Measurements from ENCODE around the gene SAP130. TPM values are rescaled to one million over a fixed set of nuclear protein-coding genes. Genes with fewer than 3 reads are reported as not detected.

Gene SAP130
- total and polyA plus RNA-seq, 2 of the 8 experiments (the other 6 are each of a cell fraction or from before 2014, with no cell fraction given), result 51.4 to 54.3 TPM

GRCh38 chr2:128032092-128032491 is 4.2 kb upstream of the SAP130 start:
- Histone ChIP-seq H4K5ac (ENCODE audit: insufficient read length, low read depth, low read length) (no peak overlapping the region), H4K91ac (replicated peaks; ENCODE audit: insufficient read length, low read length) (no peak overlapping the region), H2BK20ac (ENCODE audit: low read length) (no peak overlapping the region), H3K9me3 (ENCODE audit: insufficient read depth in 2 of 2, low read depth in 1 of 2, low read length in 1 of 2) (peaks cover 7 to 9% of the 10 kb centered on the region in 2 experiments; a peak in 3 of 4 replicates), H3K4me2 (ENCODE audit: insufficient read depth in 1 of 2, low read depth in 2 of 2, low read length in 2 of 2) (no peak overlapping the region), H3K23ac (ENCODE audit: insufficient read length) (no peak overlapping the region), H3K9ac (replicated peaks in 1 of 4; ENCODE audit: extremely low read depth in 1 of 4, low read depth in 3 of 4, low read length in 3 of 4) (no peak overlapping the region), H4K20me1 (replicated peaks in 1 of 2; ENCODE audit: control insufficient read depth in 1 of 2, insufficient read depth in 2 of 2, low read length in 2 of 2) (no peaks in the 10 kb centered on the region), H2AK5ac (ENCODE audit: low read depth, low read length) (no peak overlapping the region), H3K27me3 (replicated peaks in 1 of 4; ENCODE audit: control insufficient read depth in 3 of 4, extremely low read depth in 1 of 4, insufficient read depth in 3 of 4, low read length in 3 of 4) (peaks cover 0 to 6% (median 2%) of the 10 kb centered on the region in 4 experiments; a peak in 2 of 7 replicates), H2BK120ac (replicated peaks; ENCODE audit: low read depth, low read length) (no peak overlapping the region), H3K4me1 (replicated peaks in 1 of 4; ENCODE audit: control insufficient read depth in 3 of 4, insufficient read depth in 4 of 4, low read length in 3 of 4) (peaks cover 0 to 5% (median 4%) of the 10 kb centered on the region in 4 experiments; a peak in 3 of 7 replicates), H3K14ac (ENCODE audit: insufficient read length) (no peak overlapping the region), H4K8ac (ENCODE audit: extremely low read depth, insufficient read depth, low read length) (no peak overlapping the region), H3K79me2 (ENCODE audit: control insufficient read depth in 1 of 2, insufficient read depth in 2 of 2, low read length in 2 of 2) (no peaks in the 10 kb centered on the region), H3K36me3 (ENCODE audit: control insufficient read depth in 2 of 4, insufficient read depth in 4 of 4, low read length in 3 of 4) (no peaks in the 10 kb centered on the region), H3K4me3 (ENCODE audit: extremely low read depth in 1 of 4, insufficient read depth in 2 of 4, low read depth in 3 of 4, low read length in 4 of 4) (no peak overlapping the region), H2BK5ac (ENCODE audit: low read depth, low read length) (no peak overlapping the region), H3K56ac (replicated peaks; ENCODE audit: insufficient read length, low read depth, low read length) (no peak overlapping the region), H3K18ac (ENCODE audit: extremely low read depth, low read length) (no peak overlapping the region), H2AFZ (ENCODE audit: low read length) (no peak overlapping the region), H3K27ac (ENCODE audit: low read depth, low read length) (no peak overlapping the region), H2BK12ac (ENCODE audit: low read depth, low read length) (no peak overlapping the region), H3K4ac (replicated peaks; ENCODE audit: insufficient read length, low read depth, low read length) (no peak overlapping the region), H2BK15ac (ENCODE audit: low read length) (no peak overlapping the region), H3K23me2 (ENCODE audit: low read depth, low read length) (peaks cover 4% of the 10 kb centered on the region; the same call in 1 of the 2 replicates), H3K79me1 (ENCODE audit: low read depth, low read length) (no peaks in the 10 kb centered on the region)
- DNase-seq (ENCODE audit: low read depth in 1 of 2, low spot score in 2 of 2), result no peak
- CTCF ChIA-PET (ENCODE audit: partially characterized antibody), result no interaction called here
- POLR2A ChIA-PET (ENCODE audit: partially characterized antibody), result no interaction called here
- 84% methylated on average over 4 of the region's 4 CpGs; no CpG with 5 or more reads in 1 of the 2 experiments for WGBS, 2 experiments (ENCODE audit: extremely low coverage in 1 of 2, insufficient coverage in 1 of 2, insufficient read length in 1 of 2, insufficient replicate concordance in 2 of 2, low coverage in 1 of 2, low lambda C conversion rate in 2 of 2, missing lambda C conversion rate in 1 of 2)
- no peak for FAIRE-seq
- TF ChIP-seq CTBP2 (IDR thresholded peaks at IDR 0.05; ENCODE audit: borderline replicate concordance, insufficient read depth, insufficient read length, low read length) (no peak), SIN3A (conservative IDR thresholded peaks at IDR 0.05 in 1 of 2, IDR thresholded peaks at IDR 0.05 in 1 of 2; ENCODE audit: low read depth in 1 of 2, low read length in 2 of 2) (no peak), EZH2 (IDR thresholded peaks at IDR 0.05; ENCODE audit: low read depth, low read length, severe bottlenecking) (no peak), SIRT6 (IDR thresholded peaks at IDR 0.05; ENCODE audit: low read length) (no peak), SP1 (IDR thresholded peaks at IDR 0.05; ENCODE audit: low read depth, low read length) (no peak), CHD2 (IDR thresholded peaks at IDR 0.05; ENCODE audit: low read length) (no peak), EP300 (IDR thresholded peaks at IDR 0.05; ENCODE audit: borderline replicate concordance in 1 of 2, low read depth in 2 of 2, low read length in 2 of 2) (no peak), SIX5 (IDR thresholded peaks at IDR 0.05; ENCODE audit: low read depth, low read length) (no peak), RNF2 (IDR thresholded peaks at IDR 0.05; ENCODE audit: borderline replicate concordance, low read depth, low read length, missing control alignments, poor library complexity, severe bottlenecking) (no peak), SAP30 (IDR thresholded peaks at IDR 0.05; ENCODE audit: insufficient read depth, insufficient replicate concordance, low read length) (no peak), POLR2AphosphoS5 (IDR thresholded peaks at IDR 0.05; ENCODE audit: low read depth, low read length) (no peak), TEAD4 (IDR thresholded peaks at IDR 0.05; ENCODE audit: low read depth, low read length) (no peak)
- TF ChIP-seq, protein P1, sequence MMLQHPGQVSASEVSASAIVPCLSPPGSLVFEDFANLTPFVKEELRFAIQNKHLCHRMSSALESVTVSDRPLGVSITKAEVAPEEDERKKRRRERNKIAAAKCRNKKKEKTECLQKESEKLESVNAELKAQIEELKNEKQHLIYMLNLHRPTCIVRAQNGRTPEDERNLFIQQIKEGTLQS (IDR thresholded peaks at IDR 0.05; ENCODE audit: insufficient read depth, low read depth, low read length), result no peak

Data from H1 (cell line).